GM23338 (cell line): ENCODE results near the gene HES3. TPM values are rescaled to one million over a fixed set of nuclear protein-coding genes. Genes with fewer than 3 reads are reported as not detected.

ENCODE experiments used
- ATAC-seq: fragments of 200-7000 bp; cut with Tn5 transposase; 3 replicates; pipeline ENCODE4 v1.9.1; 2020
- DNase-seq: peaks from one replicate; pipeline ENCODE4 v3.0.0-alpha.2; 2015; ENCODE audit warnings: low spot score
- H2AFZ ChIP-seq: fragments of 200-600 bp; sonication (generic); 2 replicates; pipeline ENCODE4 v1.8.0; 2016; ENCODE audit warnings: antibody characterized with exemption, mild to moderate bottlenecking, moderate library complexity
- H3F3A ChIP-seq: fragments of 200-600 bp; sonication (generic); replicated peaks from 2 replicates; pipeline ENCODE4 v1.8.0; 2017; ENCODE audit warnings: antibody characterized with exemption, mixed run types, low read depth
- H3K27ac ChIP-seq: fragments of 200-600 bp; sonication (generic); 2 replicates; pipeline ENCODE4 v1.6.1; 2016; ENCODE audit warnings: low read depth
- H3K27me3 ChIP-seq: fragments of 200-600 bp; sonication (generic); 2 replicates; pipeline ENCODE4 v1.8.0; 2016; ENCODE audit warnings: mild to moderate bottlenecking, mixed run types, moderate library complexity; ENCODE audit not compliant: insufficient read depth
- H3K36me3 ChIP-seq: fragments of 200-600 bp; sonication (generic); 2 replicates; pipeline ENCODE4 v1.8.0; 2016; ENCODE audit warnings: mild to moderate bottlenecking; ENCODE audit not compliant: insufficient read depth
- H3K4me1 ChIP-seq: fragments of 200-600 bp; sonication (generic); 2 replicates; pipeline ENCODE4 v1.8.0; 2016; ENCODE audit warnings: mild to moderate bottlenecking, moderate library complexity; ENCODE audit not compliant: insufficient read depth
- H3K4me2 ChIP-seq: fragments of 200-600 bp; sonication (generic); 2 replicates; pipeline ENCODE4 v1.7.1; 2017; ENCODE audit warnings: mixed run types
- H3K4me3 ChIP-seq: fragments of 200-600 bp; sonication (generic); 2 replicates; pipeline ENCODE4 v1.6.1; 2016; ENCODE audit warnings: mixed run types
- H3K79me2 ChIP-seq: fragments of 200-600 bp; sonication (generic); replicated peaks from 2 replicates; pipeline ENCODE4 v1.8.0; 2017; ENCODE audit warnings: mild to moderate bottlenecking; ENCODE audit not compliant: insufficient read depth
- H3K9me2 ChIP-seq: fragments of 200-600 bp; sonication (generic); 2 replicates; pipeline ENCODE4 v1.8.0; 2017; ENCODE audit not compliant: insufficient read depth
- H4K20me1 ChIP-seq: fragments of 200-600 bp; sonication (generic); replicated peaks from 2 replicates; pipeline ENCODE4 v1.8.0; 2017; ENCODE audit warnings: mild to moderate bottlenecking; ENCODE audit not compliant: insufficient read depth
- H3K27ac Mint-ChIP-seq: 2 replicates; pipeline ENCODE4 v1.8.0; 2020; ENCODE audit warnings: inconsistent platforms, mild to moderate bottlenecking, moderate library complexity, mixed read lengths
- H3K27me3 Mint-ChIP-seq: 3 replicates; pipeline ENCODE4 v1.8.0; 2022; ENCODE audit warnings: low read depth, mild to moderate bottlenecking, moderate library complexity, mixed read lengths, inconsistent platforms; ENCODE audit not compliant: insufficient read depth, poor library complexity
- H3K36me3 Mint-ChIP-seq: 3 replicates; pipeline ENCODE4 v1.8.0; 2021; ENCODE audit warnings: low read depth, mild to moderate bottlenecking, inconsistent platforms, moderate library complexity, mixed read lengths
- H3K4me1 Mint-ChIP-seq: 3 replicates; pipeline ENCODE4 v1.8.0; 2020; ENCODE audit warnings: mild to moderate bottlenecking, inconsistent platforms, mixed read lengths
- H3K4me3 Mint-ChIP-seq: 3 replicates; pipeline ENCODE4 v1.8.0; 2021; ENCODE audit warnings: moderate library complexity, mild to moderate bottlenecking, inconsistent platforms, mixed read lengths
- H3K9me3 Mint-ChIP-seq: 3 replicates; pipeline ENCODE4 v1.8.0; 2020; ENCODE audit warnings: moderate library complexity, mild to moderate bottlenecking, inconsistent platforms, mixed read lengths
- EZH2phosphoT487 ChIP-seq: fragments of 200-600 bp; sonication (generic); IDR thresholded peaks from one replicate; pipeline ENCODE4 v1.8.1; 2018; ENCODE audit warnings: antibody characterized with exemption; ENCODE audit not compliant: unreplicated experiment
- JUNB ChIP-seq: IDR thresholded peaks from one replicate; pipeline ENCODE4 v1.6.1; 2016; ENCODE audit warnings: antibody characterized with exemption; ENCODE audit not compliant: unreplicated experiment
- NANOG ChIP-seq: IDR thresholded peaks from 2 replicates; pipeline ENCODE4 v1.6.1; 2016; ENCODE audit warnings: antibody characterized with exemption, borderline replicate concordance
- REST ChIP-seq: IDR thresholded peaks from one replicate; pipeline ENCODE4 v1.6.1; 2018; ENCODE audit warnings: antibody characterized with exemption; ENCODE audit not compliant: unreplicated experiment
- ZNF462 ChIP-seq: fragments of 250-450 bp; sonication (Bioruptor Pico); IDR thresholded peaks from 2 replicates; pipeline ENCODE4 v1.5.0; 2020; ENCODE audit warnings: mild to moderate bottlenecking, moderate library complexity
- polyA plus RNA-seq: library from polyadenylated mRNA; unstranded; fragments of >200 nt; fragmentation: Nextera tagmentation; extraction: Ambion mirVana; gene quantifications from 2 replicates; pipeline ENCODE4 v1.2.1, GENCODE V29; 2016
- total RNA-seq: library from RNA; depleted of rRNA; stranded (reverse); fragments of >200 nt; shearing (Covaris generic); gene quantifications from 2 replicates; pipeline ENCODE4 v1.2.3, GENCODE V29; 2014

HES3 gene
- total and polyA plus RNA-seq, 2 experiments from 2014 or later: 7.1 to 50.4 TPM

GRCh38 chr1:6269296-6269695, 25.3 kb downstream of the HES3 start (continued):
- no peak for TF ChIP-seq ZNF462 (CRISPR knock-in tag)

- Histone ChIP-seq H3K9me2 (no peaks in the 10 kb centered on the region), H3F3A (peaks cover 5% of the 10 kb centered on the region; the same call in 1 of the 2 replicates), H3K4me1 (peaks cover 5% of the 10 kb centered on the region; the same call in 1 of the 2 replicates), H3K36me3 (no peaks in the 10 kb centered on the region), H3K4me2 (no peak overlapping the region), H3K27me3 (no peaks in the 10 kb centered on the region), H2AFZ (no peak overlapping the region), H3K4me3 (no peak overlapping the region), H4K20me1 (no peaks in the 10 kb centered on the region; the same call in 1 of the 2 replicates), H3K27ac (no peak overlapping the region), H3K79me2 (no peaks in the 10 kb centered on the region)
- no peak overlapping the region for H3K27ac Mint-ChIP-seq
- peaks cover 21% of the 10 kb centered on the region for H3K4me1 Mint-ChIP-seq
- peaks cover 11% of the 10 kb centered on the region for H3K27me3 Mint-ChIP-seq
- H3K36me3 Mint-ChIP-seq: no peaks in the 10 kb centered on the region
- no peak for ATAC-seq
- DNase-seq: no peak
- no peaks in the 10 kb centered on the region for H3K9me3 Mint-ChIP-seq
- no peak overlapping the region for H3K4me3 Mint-ChIP-seq
- TF ChIP-seq ZNF462 (CRISPR knock-in tag) (no peak), NANOG (no peak), JUNB (no peak), EZH2phosphoT487 (no peak), REST (no peak)
Observed at GRCh38 chr1:6269720-6270400, 25.9 kb downstream of the HES3 start.
